ENCODE data around the gene CYP46A1.

DNA sequence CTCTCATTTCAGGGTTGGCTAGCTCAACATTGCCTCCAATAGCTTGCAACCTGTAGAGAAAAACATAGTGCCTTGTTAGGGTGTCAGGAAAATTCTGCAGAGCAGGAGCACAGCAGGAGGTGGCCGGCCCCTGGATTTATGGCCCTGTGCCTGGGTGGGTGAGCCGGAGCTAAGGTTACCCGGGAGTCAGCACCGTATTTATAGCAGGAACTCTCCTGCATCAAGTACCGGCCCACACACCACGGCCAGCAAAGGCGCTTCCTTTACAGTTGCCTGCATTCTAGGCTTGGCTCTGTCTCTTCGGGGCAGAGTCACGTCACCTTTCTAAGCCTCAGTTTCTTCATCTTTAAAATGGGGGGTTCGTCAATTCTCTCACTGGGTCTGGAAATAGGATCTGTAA, 56.3 kb downstream of the CYP46A1 start:
- TF ChIP-seq CTCF (IDR thresholded peaks at IDR 0.05) (no peak), POLR2A (IDR thresholded peaks at IDR 0.05) (no peak)
